GM21360 (cell line): ENCODE results near the gene C1QBP.
"Not testable (repeated sequence)": the region's sequence is repeated elsewhere in the genome, so short reads cannot be mapped to it uniquely, and the experiment has no call there.

ENCODE experiments used
- ATAC-seq: cut with Tn5 transposase; IDR thresholded peaks from one replicate; pipeline ENCODE4 v1.9.1; 2021; ENCODE audit warnings: mild to moderate bottlenecking, moderate library complexity; ENCODE audit not compliant: unreplicated experiment

Gene C1QBP

DNA sequence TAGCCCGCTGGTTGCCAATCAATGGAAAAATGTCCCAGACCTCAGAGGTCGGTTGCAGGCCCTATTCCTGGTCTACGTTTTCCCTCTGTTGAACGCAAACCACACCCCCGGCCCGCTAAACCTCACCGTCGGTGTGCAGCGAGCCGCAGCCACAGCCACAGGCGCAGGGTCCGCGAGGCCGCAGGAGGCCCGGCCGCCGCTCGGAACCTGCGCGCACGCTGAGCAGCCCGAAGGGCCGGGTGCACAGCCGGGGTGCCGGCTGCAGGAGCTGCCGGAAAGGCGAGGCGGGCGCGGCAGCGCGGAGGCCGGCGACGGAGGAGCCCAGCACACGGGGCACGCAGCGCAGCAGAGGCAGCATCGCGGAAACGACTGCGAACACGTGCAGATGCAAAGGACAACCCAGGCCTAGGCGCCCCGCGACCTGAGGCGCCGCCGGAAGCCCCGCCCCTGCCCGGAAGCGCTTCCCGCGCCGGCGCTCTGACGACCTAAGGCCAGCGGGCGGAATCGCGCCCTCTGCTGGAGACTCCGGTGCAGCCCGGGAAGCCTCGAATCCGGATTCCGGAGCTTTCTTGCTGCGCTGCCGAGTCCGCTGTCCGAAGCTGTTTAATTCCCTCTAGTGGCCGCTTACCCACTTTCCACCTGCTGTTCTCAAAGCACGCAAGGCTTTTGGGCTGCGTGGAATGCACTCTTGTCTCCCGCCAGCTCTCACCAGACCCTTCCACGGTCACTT lies at the start of gene C1QBP:
C1QBP (minus strand) TSS at position 440 of the 730 bp plus-strand sequence; CDS start at position 358, 82 bp downstream.
- ATAC-seq, result peak; percentile 77

DNA sequence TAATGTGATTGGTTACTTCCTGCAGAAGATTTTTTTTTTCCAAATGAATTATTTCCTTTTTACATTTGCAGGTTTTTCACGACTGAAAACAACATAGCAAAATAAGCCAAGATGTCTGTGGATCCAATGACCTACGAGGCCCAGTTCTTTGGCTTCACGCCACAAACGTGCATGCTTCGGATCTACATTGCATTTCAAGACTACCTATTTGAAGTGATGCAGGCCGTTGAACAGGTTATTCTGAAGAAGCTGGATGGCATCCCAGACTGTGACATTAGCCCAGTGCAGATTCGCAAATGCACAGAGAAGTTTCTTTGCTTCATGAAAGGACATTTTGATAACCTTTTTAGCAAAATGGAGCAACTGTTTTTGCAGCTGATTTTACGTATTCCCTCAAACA lies 49.8 kb upstream of the C1QBP start:
- ATAC-seq, result no peak

DNA sequence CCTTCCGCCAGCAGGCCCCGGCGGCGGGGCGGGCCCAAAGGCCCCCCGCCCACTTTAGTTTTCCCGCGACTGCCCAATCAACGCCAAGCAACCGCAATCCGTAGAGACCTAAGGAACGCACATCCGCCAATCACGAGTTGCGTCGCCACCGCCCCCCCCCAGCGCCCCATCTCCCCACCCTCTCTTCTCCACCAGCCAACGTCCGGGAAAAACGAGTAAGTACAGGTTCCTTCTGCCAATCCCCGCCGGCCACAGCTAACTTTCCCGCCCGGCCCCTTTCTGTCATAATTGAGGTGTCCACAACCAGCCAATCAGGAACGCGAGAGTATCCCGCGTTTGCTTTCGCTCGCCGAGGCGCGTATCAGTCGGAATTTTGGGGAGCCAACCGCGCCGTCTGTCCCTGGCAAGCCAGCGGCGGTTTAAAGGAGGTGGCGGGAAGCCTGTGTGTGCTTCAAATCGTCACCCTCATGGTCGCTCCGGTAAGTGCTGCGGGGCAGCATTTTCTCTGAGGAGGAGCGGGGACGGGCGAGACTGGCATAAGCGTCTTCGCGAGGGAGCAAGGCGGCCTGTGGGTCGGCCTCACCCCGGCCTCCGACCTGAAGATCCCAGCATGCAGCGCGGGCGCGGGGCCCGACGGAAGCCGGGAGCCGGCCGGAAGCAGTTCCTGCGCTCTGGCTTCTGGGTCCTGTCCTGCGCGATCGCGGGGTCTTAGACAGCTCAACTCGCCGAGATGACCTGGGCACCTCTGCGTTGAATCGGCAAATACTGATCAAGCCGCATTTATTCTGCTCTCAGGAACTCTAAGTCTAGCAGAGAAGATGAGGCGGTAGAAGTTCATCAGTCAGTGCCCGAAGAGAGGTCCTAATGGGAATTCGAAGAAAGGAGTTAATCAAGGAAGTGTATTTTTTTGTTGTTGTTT lies 47.5 kb upstream of the C1QBP start, which contains the start of gene MIS12:
MIS12 (plus strand) TSS at position 361 of the 919 bp plus-strand sequence. CDS start 2,297 bp downstream, outside the sequence.
- peak; percentile 87 for ATAC-seq

DNA sequence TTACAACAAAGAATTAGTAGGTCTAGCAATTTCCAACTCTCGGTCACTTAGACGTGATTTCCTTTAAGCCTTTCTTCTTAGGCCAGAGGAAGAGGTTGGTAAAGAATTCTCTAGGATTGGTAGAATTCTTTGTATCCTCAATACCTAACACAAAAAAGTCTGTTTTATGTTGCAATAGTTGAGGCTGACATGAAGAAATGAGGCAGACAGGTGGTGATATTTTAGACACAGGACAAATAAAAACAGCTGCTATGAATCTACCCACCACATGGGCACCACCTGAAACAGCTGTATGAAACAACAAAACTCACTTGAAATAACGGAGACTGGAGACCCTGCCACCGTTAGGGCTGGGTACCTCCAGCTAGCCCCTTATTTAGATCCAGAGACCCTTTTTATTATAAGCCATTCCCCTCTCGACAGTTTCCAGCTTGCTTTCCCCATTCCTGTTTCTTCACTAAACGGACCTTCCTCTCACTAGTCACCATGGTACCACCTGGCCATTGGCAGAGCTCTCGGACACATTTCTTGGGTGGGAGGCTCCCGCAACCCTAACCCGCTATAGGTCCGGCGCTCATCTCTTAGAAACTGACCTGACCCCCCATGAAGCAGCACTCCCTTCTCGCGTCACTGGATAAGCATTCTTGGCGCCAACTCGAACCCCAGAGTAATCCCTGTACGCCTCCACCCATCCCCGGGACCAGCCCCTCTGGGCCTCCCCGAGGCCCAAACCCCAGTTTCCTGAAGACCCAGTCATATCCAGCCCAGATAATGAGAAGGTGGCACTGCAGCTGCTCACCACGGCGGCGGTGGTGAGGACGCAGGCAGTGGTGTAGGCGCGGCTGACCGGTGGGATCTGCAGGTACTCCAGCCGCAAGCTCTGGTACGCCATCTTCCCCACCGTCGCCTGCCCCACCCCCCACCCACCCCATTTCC lies 46.6 kb upstream of the C1QBP start, which contains the start of gene DERL2:
DERL2 (minus strand) TSS at position 909 of the 936 bp plus-strand sequence; CDS start at position 892, 17 bp downstream.
- peak; percentile 20 for ATAC-seq

DNA sequence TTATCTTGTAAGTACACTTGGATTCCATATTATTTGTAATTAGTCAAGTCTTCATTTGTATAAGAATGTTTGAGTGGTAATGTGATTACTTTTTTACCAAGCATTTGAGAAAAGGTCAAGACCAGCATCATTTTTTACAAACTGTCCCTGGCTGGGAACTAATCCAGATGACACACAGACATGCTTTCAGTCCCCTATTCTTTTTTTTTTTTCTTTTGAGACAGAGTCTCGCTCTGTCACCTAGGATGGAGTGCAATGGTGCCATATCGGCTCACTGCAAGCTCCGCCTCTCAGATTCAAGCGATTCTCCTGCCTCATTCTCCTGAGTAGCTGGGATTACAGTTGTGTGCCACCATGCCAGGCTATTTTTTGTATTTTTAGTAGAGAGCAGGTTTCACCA lies 42.5 kb upstream of the C1QBP start:
- no peak for ATAC-seq

- ATAC-seq, result no peak
Measured at GRCh38 chr17:5480962-5481361, 42.0 kb upstream of the C1QBP start.

GRCh38 chr17:5478992-5479391 lies 40.0 kb upstream of the C1QBP start:
- ATAC-seq, result no peak

- no peak for ATAC-seq
Measured at GRCh38 chr17:5473906-5474305, 35.0 kb upstream of the C1QBP start.

DNA sequence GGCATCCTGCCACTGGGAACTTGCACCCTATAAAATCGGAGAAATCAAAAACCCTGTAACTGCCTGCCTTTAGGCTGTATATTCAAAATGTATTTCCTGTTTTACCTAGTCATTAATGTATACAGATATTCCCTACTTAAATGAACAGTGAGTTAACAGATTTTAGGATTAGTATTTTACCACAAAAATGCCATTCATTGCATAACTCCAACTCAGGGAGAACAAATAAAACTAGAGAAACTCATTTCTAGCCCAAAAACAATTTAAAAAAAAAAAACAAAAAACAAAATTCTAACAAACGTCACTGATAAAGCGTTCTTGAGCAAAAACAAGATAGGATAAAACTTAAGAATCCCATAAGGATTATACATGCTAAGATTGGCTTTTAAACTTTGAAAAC lies 33.6 kb upstream of the C1QBP start:
- ATAC-seq, result no peak

DNA sequence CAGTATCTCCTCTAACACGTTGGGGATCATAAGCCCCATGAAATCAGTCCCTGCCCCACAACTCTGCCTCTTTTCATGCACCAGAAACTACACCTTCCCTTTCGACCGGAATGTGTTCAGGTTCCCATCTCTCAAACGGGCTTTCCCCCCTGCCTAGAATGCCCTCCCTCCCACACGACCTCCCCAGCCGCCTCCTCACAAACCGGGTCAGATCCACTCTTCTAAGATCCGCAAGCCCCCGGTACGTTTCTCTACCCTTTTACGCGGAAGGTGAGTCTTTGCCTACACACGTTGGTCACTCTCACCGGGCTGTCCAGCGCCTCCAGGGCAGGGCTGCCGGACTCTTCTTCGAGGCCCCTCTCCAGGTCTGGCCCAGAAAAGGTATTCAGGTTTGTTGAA lies 29.1 kb upstream of the C1QBP start:
- no peak for ATAC-seq

GRCh38 chr17:5467416-5467815 lies 28.5 kb upstream of the C1QBP start:
- no peak for ATAC-seq

DNA sequence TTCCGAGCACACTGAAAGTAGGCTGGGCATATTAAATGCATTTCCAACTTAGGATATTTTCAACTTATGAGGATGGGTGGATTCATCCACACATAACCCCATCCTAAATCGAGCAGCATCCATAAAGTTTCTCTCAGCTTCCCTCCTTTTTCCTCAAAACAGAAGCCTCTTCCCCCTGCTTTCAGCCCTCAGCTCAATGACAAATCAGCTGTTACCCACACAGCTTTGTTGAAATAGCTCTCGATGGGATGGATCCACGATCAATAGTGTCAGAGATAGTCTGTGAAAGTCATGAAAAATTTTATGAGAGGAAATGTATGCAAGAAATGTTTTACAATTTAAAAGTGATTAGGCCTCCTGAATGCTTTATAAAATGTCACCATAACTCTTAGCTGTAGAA lies 27.3 kb upstream of the C1QBP start:
- ATAC-seq, result no peak

DNA sequence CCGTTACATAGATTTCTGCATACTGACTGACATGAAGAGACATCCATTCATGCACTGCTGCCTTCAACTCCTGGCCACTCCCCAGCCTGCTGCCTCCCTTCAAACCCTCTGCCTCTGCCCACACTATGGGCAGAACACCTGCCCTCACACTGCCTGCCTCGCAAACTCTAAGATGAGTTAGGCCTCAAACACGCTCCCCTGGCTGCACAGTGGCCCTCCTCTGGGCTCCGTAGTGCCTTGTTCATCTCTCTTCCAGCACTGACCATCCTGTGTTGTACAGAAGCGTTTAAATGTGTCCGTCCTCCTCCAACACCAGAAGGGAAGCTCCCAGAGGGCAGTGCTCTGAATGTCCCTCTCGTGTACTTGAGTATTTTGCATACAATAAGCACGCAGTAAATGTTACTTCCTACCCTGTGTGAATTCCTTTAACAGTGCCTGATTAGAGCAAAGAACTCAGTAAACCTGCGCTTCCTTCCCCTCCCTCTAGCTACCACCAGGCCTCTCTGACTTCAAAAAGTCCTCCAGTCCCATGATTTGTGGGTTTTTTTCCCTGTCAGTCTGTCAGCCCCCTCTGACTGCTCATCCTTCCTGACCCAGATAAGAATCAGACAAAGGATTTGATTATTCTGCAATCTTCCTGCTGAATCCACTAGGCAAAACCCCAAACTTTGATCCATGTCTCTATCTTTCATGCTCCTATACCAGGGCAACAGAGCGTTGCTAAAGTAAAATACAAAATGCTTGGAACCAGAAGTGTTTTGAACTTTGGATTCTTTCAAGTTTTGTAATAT lies 26.0 kb upstream of the C1QBP start:
- no peak for ATAC-seq

GRCh38 chr17:5446786-5447185 lies 7.8 kb upstream of the C1QBP start:
- ATAC-seq, result no peak

- no peak for ATAC-seq
Measured at GRCh38 chr17:5444209-5444608, 5.3 kb upstream of the C1QBP start.

GRCh38 chr17:5443728-5444127 lies 4.8 kb upstream of the C1QBP start:
- no peak for ATAC-seq

GRCh38 chr17:5439446-5439764 lies 450 bp upstream of the C1QBP start:
- no peak for ATAC-seq

DNA sequence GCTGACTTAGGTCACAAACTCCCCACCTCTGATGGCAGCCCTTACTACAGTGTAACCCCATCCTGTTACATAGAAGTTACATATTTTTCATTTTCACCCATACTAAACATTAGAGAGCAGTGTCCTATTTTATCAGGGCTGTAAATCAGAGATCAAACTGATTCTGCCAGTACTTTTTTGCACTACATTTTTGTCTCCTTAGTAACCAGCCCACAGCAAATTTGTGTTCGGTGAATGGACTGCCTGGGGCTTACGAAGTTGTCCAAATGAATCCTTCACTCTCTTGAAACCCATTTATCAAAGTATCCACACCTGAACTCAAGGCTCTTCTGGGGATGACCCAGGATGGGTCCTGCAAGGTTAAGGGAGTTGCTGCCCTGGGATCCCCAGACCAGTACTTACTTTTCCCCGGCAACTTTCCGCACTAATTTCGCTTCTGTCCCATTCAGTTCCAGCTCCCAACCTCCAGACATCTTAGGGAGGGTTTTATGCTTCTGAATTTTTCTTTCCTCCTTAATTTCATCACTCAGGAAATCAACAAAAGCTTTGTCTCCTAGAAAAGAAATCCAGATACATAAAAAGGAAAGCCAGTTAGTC lies 1.1 kb downstream of the C1QBP start:
- ATAC-seq, result no peak

GRCh38 chr17:5435781-5436315 lies 3.1 kb downstream of the C1QBP start:
- not testable (repeated sequence) for ATAC-seq
